Right lobe of liver (tissue), 4 donors: ENCODE results near the gene KRT10.

Experiments used
- POLR2A ChIP-seq: fragments of 450-650 bp; IDR thresholded peaks from one replicate; pipeline ENCODE4 v1.6.1; 2017; ENCODE audit warnings: antibody characterized with exemption, mild to moderate bottlenecking
- TF ChIP-seq, protein P1 (sequence below), 4 donors: fragments of 200-600 bp in 3 of 4; fragments of 450-650 bp in 1 of 4; IDR thresholded peaks; one replicate each; pipeline versions ENCODE4 v1.5.1 to v1.8.0; 2016 to 2022; ENCODE audit warnings: antibody characterized with exemption in 4 of 4, mild to moderate bottlenecking in 2 of 4
- donor health status: DM: no; HTN: no; CAD: no.
- donor health status: DM: no; HTN: no; CAD: no.
- donor health status: DM: no; HTN: yes; CAD: no.

DNA sequence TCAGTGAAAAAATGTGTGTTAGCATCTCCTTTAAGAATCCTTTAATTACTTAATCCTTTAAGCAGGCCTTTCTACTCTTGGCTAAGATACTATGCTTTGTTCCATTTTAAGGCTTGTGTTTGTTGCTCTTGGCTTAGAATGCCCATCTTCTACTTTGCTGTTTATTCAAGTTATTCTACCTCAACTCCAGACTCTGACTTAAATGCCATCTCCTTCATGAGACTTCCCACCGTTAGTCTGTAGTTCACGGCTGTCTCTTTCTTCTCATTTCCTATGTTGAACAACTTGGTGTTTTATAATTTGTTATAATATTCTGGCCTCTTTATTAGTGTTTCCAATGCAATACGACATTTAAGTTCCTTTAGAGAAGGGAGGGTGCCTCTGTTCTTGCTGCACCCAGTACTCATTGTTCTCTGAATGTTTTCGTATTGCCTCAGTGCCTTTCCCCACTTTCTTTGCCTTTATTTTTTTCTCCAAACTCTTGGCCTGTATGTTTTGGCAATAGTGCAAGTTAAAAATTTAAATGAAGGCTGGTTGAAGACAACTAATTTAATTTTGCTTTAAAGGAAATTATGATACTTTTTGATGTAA, 6.1 kb upstream of the KRT10 start:
- TF ChIP-seq POLR2A: no peak
- TF ChIP-seq, protein P1, sequence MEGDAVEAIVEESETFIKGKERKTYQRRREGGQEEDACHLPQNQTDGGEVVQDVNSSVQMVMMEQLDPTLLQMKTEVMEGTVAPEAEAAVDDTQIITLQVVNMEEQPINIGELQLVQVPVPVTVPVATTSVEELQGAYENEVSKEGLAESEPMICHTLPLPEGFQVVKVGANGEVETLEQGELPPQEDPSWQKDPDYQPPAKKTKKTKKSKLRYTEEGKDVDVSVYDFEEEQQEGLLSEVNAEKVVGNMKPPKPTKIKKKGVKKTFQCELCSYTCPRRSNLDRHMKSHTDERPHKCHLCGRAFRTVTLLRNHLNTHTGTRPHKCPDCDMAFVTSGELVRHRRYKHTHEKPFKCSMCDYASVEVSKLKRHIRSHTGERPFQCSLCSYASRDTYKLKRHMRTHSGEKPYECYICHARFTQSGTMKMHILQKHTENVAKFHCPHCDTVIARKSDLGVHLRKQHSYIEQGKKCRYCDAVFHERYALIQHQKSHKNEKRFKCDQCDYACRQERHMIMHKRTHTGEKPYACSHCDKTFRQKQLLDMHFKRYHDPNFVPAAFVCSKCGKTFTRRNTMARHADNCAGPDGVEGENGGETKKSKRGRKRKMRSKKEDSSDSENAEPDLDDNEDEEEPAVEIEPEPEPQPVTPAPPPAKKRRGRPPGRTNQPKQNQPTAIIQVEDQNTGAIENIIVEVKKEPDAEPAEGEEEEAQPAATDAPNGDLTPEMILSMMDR (IDR thresholded peaks at IDR 0.05): no peak
